ENCODE results near the gene TEAD4.

GRCh38 chr12:3086211-3086610 lies 127.0 kb downstream of the TEAD4 start:
- no peak for TF ChIP-seq EZH2 (IDR thresholded peaks at IDR 0.05; ENCODE audit: borderline replicate concordance, low read depth, low read length, severe bottlenecking)
- no peak for TF ChIP-seq CTCF (IDR thresholded peaks at IDR 0.05; ENCODE audit: borderline replicate concordance, extremely low read depth, low read length, poor library complexity, severe bottlenecking)
